ENCODE measurements around the gene RHBDL1. TPM values are rescaled to one million over a fixed set of nuclear protein-coding genes. Genes with fewer than 3 reads are reported as not detected.

Gene RHBDL1
- total RNA-seq, 1 experiment from 2014 or later: 1.7 TPM

DNA sequence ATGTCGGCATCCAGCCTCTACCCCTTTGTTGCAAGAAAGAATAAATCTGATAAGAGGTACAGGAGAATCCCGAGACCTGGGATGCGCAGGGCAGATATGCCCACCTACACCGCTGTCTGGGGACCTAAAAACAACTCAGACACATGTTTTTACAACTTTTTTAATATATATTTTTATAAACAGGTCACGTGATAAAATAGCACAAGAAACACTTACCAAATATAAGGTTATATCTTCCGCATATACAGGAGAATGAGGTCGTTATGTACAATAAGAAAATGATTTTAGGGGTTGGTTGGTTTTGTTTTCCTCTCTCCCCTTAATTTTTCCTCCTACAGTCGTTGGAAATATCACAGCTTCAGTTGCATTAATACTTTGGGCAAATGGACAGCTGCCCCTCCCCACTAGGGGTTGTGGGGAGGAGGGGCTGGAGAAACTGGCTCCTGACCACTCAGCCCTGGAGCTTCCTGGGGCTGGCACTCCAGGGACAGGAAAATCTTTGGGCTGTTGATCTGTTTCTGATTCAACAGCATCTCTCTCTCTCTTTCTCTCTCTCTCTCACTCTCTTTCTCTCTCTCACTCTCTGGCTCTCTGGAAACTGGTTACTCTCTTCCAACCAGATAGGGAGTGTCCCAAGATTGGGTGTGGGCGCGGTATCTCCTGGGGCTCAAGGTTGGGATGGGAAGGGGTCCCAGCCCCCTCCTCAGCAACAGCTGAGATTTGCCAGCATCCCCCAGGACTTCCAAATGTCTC lies 17.1 kb downstream of the RHBDL1 start:
- BruUV-seq (replicated peaks): no TSS peak
- H4K20me1 ChIP-seq (ENCODE audit: low read length): no peaks in the 10 kb centered on the region
- intact Hi-C loops (cut with micrococcal nuclease): no loop called here
- H3K79me2 ChIP-seq (ENCODE audit: low read length): peaks cover 12% of the 10 kb centered on the region
- H3K9me2 ChIP-seq (replicated peaks; ENCODE audit: low read length): no peaks in the 10 kb centered on the region
- no peak overlapping the region for H3K9ac ChIP-seq (ENCODE audit: low read length)
- H3K4me3 ChIP-seq (ENCODE audit: low read length): no peak overlapping the region
- ChIA-PET CTCF (no interaction called here), POLR2A (ENCODE audit: unreplicated experiment) (interaction anchor here (0.6 kb wide), 1 partner anchor 1969 kb away, joined by 4 read pairs; no protein-coding TSS in a partner anchor)
- H3F3A ChIP-seq (ENCODE audit: low read length, unreplicated experiment): peaks cover 4% of the 10 kb centered on the region
- DNase-seq (no peak), ATAC-seq (no peak)
- no peaks in the 10 kb centered on the region for H3K9me3 ChIP-seq (ENCODE audit: low read length)
- TF ChIP-seq EZH2 (IDR thresholded peaks at IDR 0.05; ENCODE audit: low read length, unreplicated experiment) (no peak), EZH2phosphoT487 (IDR thresholded peaks at IDR 0.05; ENCODE audit: borderline replicate concordance, low read length) (no peak)
- TF ChIP-seq, protein P1, sequence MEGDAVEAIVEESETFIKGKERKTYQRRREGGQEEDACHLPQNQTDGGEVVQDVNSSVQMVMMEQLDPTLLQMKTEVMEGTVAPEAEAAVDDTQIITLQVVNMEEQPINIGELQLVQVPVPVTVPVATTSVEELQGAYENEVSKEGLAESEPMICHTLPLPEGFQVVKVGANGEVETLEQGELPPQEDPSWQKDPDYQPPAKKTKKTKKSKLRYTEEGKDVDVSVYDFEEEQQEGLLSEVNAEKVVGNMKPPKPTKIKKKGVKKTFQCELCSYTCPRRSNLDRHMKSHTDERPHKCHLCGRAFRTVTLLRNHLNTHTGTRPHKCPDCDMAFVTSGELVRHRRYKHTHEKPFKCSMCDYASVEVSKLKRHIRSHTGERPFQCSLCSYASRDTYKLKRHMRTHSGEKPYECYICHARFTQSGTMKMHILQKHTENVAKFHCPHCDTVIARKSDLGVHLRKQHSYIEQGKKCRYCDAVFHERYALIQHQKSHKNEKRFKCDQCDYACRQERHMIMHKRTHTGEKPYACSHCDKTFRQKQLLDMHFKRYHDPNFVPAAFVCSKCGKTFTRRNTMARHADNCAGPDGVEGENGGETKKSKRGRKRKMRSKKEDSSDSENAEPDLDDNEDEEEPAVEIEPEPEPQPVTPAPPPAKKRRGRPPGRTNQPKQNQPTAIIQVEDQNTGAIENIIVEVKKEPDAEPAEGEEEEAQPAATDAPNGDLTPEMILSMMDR (conservative IDR thresholded peaks at IDR 0.05; ENCODE audit: low read depth, low read length): no peak
- H3K27ac ChIP-seq (ENCODE audit: low read length): no peak overlapping the region
- peaks cover 22% of the 10 kb centered on the region for H3K4me1 ChIP-seq (ENCODE audit: insufficient read depth, low read length)
- H3K36me3 ChIP-seq (ENCODE audit: low read depth, low read length): no peaks in the 10 kb centered on the region
- no peaks in the 10 kb centered on the region for H3K27me3 ChIP-seq (ENCODE audit: low read length)
- H3K4me2 ChIP-seq (ENCODE audit: low read length): no peak overlapping the region
- H2AFZ ChIP-seq (ENCODE audit: low read length): no peak overlapping the region

DNA sequence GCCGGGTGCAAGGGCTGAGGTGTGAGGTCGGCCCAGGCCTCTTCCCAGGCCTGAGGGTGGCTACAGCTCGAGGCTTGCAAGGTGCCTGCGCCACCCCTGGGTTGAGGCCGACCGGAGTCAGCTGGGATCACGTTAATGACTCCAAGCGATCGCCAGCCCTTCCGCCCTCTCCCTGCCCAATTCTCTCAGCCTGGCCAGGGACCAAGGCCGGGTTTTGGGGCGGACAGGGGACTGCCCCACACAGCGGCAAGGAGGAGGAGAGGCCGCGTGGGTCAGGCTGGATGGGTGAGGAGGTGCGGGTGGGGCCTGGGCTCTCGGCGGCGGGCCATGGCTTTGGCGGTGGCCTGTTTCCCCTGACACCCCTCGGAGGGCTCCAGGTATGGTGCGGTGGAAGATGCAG lies 17.9 kb downstream of the RHBDL1 start:
- H3K79me2 ChIP-seq (ENCODE audit: low read length): peaks cover 12% of the 10 kb centered on the region
- H3F3A ChIP-seq (ENCODE audit: low read length, unreplicated experiment): peaks cover 4% of the 10 kb centered on the region
- H4K20me1 ChIP-seq (ENCODE audit: low read length): no peaks in the 10 kb centered on the region
- H3K9me2 ChIP-seq (replicated peaks; ENCODE audit: low read length): no peaks in the 10 kb centered on the region
- ChIA-PET CTCF (no interaction called here), POLR2A (ENCODE audit: unreplicated experiment) (interaction anchor here (0.6 kb wide), 1 partner anchor 1968 kb away, joined by 4 read pairs; no protein-coding TSS in a partner anchor)
- no peak overlapping the region for H3K4me3 ChIP-seq (ENCODE audit: low read length)
- no peak overlapping the region for H3K4me2 ChIP-seq (ENCODE audit: low read length)
- DNase-seq (no peak), ATAC-seq (no peak)
- H3K36me3 ChIP-seq (ENCODE audit: low read depth, low read length): no peaks in the 10 kb centered on the region
- no peak overlapping the region for H3K9ac ChIP-seq (ENCODE audit: low read length)
- H2AFZ ChIP-seq (ENCODE audit: low read length): no peak overlapping the region
- peaks cover 22% of the 10 kb centered on the region for H3K4me1 ChIP-seq (ENCODE audit: insufficient read depth, low read length)
- no peaks in the 10 kb centered on the region for H3K27me3 ChIP-seq (ENCODE audit: low read length)
- no peaks in the 10 kb centered on the region for H3K9me3 ChIP-seq (ENCODE audit: low read length)
- intact Hi-C loops (cut with micrococcal nuclease): no loop called here
- TF ChIP-seq EZH2phosphoT487 (IDR thresholded peaks at IDR 0.05; ENCODE audit: borderline replicate concordance, low read length): no peak
- TF ChIP-seq, protein P1 (conservative IDR thresholded peaks at IDR 0.05; ENCODE audit: low read depth, low read length): no peak
- no peak for TF ChIP-seq EZH2 (IDR thresholded peaks at IDR 0.05; ENCODE audit: low read length, unreplicated experiment)
- H3K27ac ChIP-seq (ENCODE audit: low read length): no peak overlapping the region
- no TSS peak for BruUV-seq (replicated peaks)

DNA sequence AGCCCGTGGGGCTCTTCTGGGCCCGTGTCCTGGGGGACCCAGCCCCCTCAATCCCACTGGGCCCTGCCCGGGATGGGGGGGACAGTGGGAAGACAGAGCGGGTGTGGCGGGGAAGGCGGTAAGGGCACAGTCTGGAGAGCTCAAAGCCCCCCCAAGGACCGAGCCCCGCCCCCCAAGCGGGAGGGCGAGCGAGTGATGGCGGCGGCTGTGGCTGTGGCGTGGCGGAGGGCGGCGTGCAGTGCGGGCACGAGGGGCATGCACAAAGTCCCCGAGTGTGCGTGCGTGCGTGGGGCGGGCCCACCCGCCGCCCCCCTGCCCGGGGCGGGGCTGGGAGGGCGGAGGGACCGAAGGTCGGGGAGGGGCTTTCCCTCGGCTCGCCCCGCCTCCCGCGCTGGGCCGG lies 18.3 kb downstream of the RHBDL1 start:
- H2AFZ ChIP-seq (ENCODE audit: low read length): no peak overlapping the region
- intact Hi-C loops (cut with micrococcal nuclease): no loop called here
- no peaks in the 10 kb centered on the region for H3K36me3 ChIP-seq (ENCODE audit: low read depth, low read length)
- H3K27me3 ChIP-seq (ENCODE audit: low read length): no peaks in the 10 kb centered on the region
- H3K9me3 ChIP-seq (ENCODE audit: low read length): no peaks in the 10 kb centered on the region
- TF ChIP-seq, protein P1 (conservative IDR thresholded peaks at IDR 0.05; ENCODE audit: low read depth, low read length): no peak
- TF ChIP-seq EZH2 (IDR thresholded peaks at IDR 0.05; ENCODE audit: low read length, unreplicated experiment) (no peak), EZH2phosphoT487 (IDR thresholded peaks at IDR 0.05; ENCODE audit: borderline replicate concordance, low read length) (no peak)
- DNase-seq: no peak
- H3K4me1 ChIP-seq (ENCODE audit: insufficient read depth, low read length): peaks cover 22% of the 10 kb centered on the region
- ChIA-PET POLR2A (ENCODE audit: unreplicated experiment) (no interaction called here), CTCF (no interaction called here)
- H3K27ac ChIP-seq (ENCODE audit: low read length): no peak overlapping the region
- no peaks in the 10 kb centered on the region for H4K20me1 ChIP-seq (ENCODE audit: low read length)
- no peak for ATAC-seq
- H3K9ac ChIP-seq (ENCODE audit: low read length): no peak overlapping the region
- H3K9me2 ChIP-seq (replicated peaks; ENCODE audit: low read length): no peaks in the 10 kb centered on the region
- H3K4me3 ChIP-seq (ENCODE audit: low read length): no peak overlapping the region
- BruUV-seq (replicated peaks): no TSS peak
- H3K4me2 ChIP-seq (ENCODE audit: low read length): no peak overlapping the region
- peaks cover 11% of the 10 kb centered on the region for H3K79me2 ChIP-seq (ENCODE audit: low read length)
- H3F3A ChIP-seq (ENCODE audit: low read length, unreplicated experiment): peaks cover 4% of the 10 kb centered on the region

Data from PC-3 (cell line).